Calu3 (cell line): ENCODE measurements around the gene SS18L1. TPM values are rescaled to one million over a fixed set of nuclear protein-coding genes. Genes with fewer than 3 reads are reported as not detected.

ENCODE experiments used
- BruUV-seq: library from RNA; stranded (reverse); fragments of 400-500 nt; replicated peaks from 2 replicates; lab custom pipeline; 2021; lab: Mats Ljungman, UMichigan
- CTCF ChIA-PET: fragments of 300-600 bp; sonication (Branson Sonifier 250); formaldehyde crosslinking; loops from one replicate; lab custom pipeline; 2022; ENCODE audit warnings: antibody characterized with exemption; lab: Charles Lee
- DNase-seq: peaks from one replicate; pipeline ENCODE4 v3.0.0; 2022
- H3K27ac Mint-ChIP-seq: one replicate; pipeline ENCODE4 v1.8.0; 2022; ENCODE audit warnings: mixed read lengths; ENCODE audit not compliant: unreplicated experiment
- H3K27me3 Mint-ChIP-seq: one replicate; pipeline ENCODE4 v1.8.0; 2022; ENCODE audit warnings: mixed read lengths; ENCODE audit not compliant: unreplicated experiment
- H3K36me3 Mint-ChIP-seq: one replicate; pipeline ENCODE4 v1.8.0; 2022; ENCODE audit warnings: mild to moderate bottlenecking, moderate library complexity, mixed read lengths; ENCODE audit not compliant: insufficient read depth, unreplicated experiment
- H3K4me1 Mint-ChIP-seq: one replicate; pipeline ENCODE4 v1.8.0; 2022; ENCODE audit warnings: mild to moderate bottlenecking, low read depth, mixed read lengths; ENCODE audit not compliant: unreplicated experiment
- H3K4me3 Mint-ChIP-seq: one replicate; pipeline ENCODE4 v1.8.0; 2022; ENCODE audit warnings: mild to moderate bottlenecking, low read depth, moderate library complexity, mixed read lengths; ENCODE audit not compliant: unreplicated experiment
- H3K9me3 Mint-ChIP-seq: one replicate; pipeline ENCODE4 v1.8.0; 2022; ENCODE audit warnings: low read depth, mixed read lengths; ENCODE audit not compliant: unreplicated experiment
- CTCF ChIP-seq: fragments of 200-600 bp; IDR thresholded peaks from one replicate; pipeline ENCODE4 v1.8.0; 2022; ENCODE audit warnings: antibody characterized with exemption; ENCODE audit not compliant: unreplicated experiment
- intact Hi-C: fragments of 100-400 bp; cut with micrococcal nuclease; formaldehyde crosslinking; loops from one replicate; pipeline ENCODE4 v1.10.0; 2022; ENCODE audit not compliant: unreplicated experiment
- total RNA-seq: library from RNA; stranded (reverse); gene quantifications from 2 replicates; pipeline ENCODE4 v1.2.3, GENCODE V29; 2022

The SS18L1 gene
- total RNA-seq, 1 experiment from 2014 or later, result 47.4 TPM

DNA sequence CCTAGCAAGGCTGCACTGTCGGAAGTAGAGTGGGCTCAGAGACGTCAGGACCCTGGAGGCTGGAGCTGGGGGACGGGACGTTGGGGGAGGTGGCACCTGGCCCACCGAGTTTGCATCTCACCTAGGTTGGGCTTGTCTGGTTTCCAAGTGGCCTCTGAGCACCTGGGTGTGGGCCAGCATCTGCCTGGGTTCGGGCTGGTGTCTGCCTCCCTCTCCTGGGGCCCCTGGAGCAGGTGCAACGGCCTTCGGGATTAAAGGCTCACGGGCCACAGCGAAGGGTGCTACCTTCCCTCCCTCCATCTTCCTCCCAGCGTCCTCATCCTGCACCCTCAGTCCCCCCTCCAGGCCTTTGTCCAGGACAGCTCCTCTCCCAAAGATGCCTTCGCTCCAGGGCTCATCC, 70.5 kb downstream of the SS18L1 start:
- H3K27me3 Mint-ChIP-seq, result peaks cover 98% of the 10 kb centered on the region
- peaks cover 9% of the 10 kb centered on the region for H3K36me3 Mint-ChIP-seq
- H3K27ac Mint-ChIP-seq, result no peak overlapping the region
- no peak overlapping the region for H3K4me3 Mint-ChIP-seq
- no peak for DNase-seq
- TF ChIP-seq CTCF, result no peak
- CTCF ChIA-PET, result no interaction called here
- no TSS peak for BruUV-seq
- peaks cover 15% of the 10 kb centered on the region for H3K4me1 Mint-ChIP-seq
- no peaks in the 10 kb centered on the region for H3K9me3 Mint-ChIP-seq
- intact Hi-C loops, result no loop called here

- DNase-seq, result no peak
- Mint-ChIP-seq H3K27me3 (peaks cover 100% of the 10 kb centered on the region), H3K36me3 (peaks cover 11% of the 10 kb centered on the region), H3K4me3 (no peak overlapping the region), H3K4me1 (peaks cover 17% of the 10 kb centered on the region), H3K27ac (no peak overlapping the region), H3K9me3 (no peaks in the 10 kb centered on the region)
- intact Hi-C loops, result no loop called here
- TF ChIP-seq CTCF, result no peak
- CTCF ChIA-PET, result interaction anchor here (0.6 kb wide), 1 partner anchor 47 kb away, joined by 5 read pairs; no protein-coding TSS in a partner anchor
- BruUV-seq, result no TSS peak
These were observed 71.7 kb downstream of the SS18L1 start for GRCh38 chr20:62215020-62215990.

DNA sequence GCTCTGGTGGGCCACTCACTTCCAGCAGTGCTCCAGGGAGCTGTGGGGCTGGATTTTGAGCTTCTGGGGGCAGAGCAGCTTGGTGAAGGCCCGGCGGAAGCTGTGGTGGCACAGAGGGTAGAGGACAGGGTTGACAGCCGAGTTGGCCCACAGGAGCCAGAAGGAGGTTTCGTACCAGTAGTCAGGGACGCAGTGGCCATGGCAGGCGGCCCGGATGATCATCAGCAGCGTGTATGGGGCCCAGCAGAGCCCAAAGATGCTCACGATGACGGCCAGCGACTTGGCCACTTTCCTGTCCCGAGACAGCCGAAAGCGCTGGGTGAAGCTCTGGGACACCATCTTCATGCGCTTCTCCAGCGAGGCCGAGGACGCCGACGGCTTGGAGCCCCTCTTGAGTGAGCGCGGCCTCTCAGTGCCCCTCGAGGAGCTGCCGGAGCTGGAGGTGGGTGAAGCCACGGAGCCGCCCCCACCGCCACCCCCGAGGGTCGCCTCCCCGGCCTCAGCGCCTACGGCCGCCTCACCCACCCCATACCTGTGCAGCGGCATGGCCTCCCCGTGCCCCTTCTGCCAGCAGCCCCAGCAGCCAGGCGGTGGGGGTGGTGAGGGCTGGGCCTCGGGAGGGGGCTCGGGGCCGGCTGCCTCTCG, 72.5 kb downstream of the SS18L1 start:
- Mint-ChIP-seq H3K4me1 (peaks cover 23% of the 10 kb centered on the region), H3K36me3 (peaks cover 18% of the 10 kb centered on the region), H3K27me3 (peaks cover 100% of the 10 kb centered on the region), H3K9me3 (no peaks in the 10 kb centered on the region), H3K27ac (no peak overlapping the region), H3K4me3 (no peak overlapping the region)
- DNase-seq, result no peak
- CTCF ChIA-PET, result no interaction called here
- intact Hi-C loops, result no loop called here
- BruUV-seq, result no TSS peak
- no peak for TF ChIP-seq CTCF

DNA sequence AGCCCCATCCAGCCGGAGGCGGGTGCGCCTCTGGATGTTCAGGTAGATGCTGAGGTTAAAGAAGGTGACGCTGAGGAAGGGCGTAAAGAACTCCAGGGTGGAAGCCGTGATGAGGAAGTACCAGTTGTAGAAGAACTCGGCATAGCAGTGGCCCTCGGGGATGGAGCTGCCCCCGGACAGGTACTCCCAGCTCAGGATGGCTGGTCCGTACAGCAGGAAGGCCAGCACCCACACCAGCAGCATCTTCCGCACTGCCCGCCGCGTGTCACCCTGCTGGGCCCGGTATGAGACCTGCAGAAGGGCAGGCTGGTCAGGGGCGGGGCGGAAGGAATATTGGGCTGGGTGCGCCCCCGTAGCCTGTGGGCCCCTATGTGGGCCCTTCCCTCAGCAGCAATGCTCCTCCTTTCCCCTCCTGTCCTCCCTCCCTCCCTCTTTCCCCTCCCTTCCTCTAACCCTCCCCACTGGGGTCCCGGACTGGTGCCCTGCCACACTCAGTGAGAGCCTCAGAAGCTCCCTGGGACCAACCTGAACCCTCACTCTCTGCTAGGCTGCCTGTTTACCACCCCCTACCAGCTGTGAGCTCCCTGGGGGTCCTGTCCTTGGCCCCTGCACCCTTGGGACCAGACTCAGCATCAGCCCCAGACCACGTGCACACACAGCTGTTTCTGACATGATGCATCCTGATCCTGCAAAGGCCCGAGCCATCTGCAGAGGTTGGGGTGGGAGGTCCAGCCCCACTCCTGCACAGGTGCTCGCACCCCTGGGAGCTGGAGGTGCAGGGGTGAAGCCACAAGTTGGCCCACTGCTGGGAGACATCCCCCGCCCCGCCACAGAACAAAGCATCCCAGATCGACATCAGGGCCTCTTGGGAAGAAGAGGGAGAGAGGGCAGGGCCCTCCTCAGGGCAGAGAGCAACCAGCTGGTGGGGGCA, 73.3 kb downstream of the SS18L1 start:
- DNase-seq, result no peak
- intact Hi-C loops, result no loop called here
- H3K9me3 Mint-ChIP-seq, result no peaks in the 10 kb centered on the region
- H3K4me3 Mint-ChIP-seq, result no peak overlapping the region
- peaks cover 27% of the 10 kb centered on the region for H3K4me1 Mint-ChIP-seq
- TF ChIP-seq CTCF, result no peak
- BruUV-seq, result no TSS peak
- CTCF ChIA-PET, result interaction anchor here (0.6 to 0.8 kb wide), 2 partner anchors 97 to 207 kb away, joined by 4 read pairs; no protein-coding TSS in a partner anchor
- peaks cover 100% of the 10 kb centered on the region for H3K27me3 Mint-ChIP-seq
- H3K27ac Mint-ChIP-seq, result no peak overlapping the region
- H3K36me3 Mint-ChIP-seq, result peaks cover 21% of the 10 kb centered on the region
